PC-3 (cell line): ENCODE measurements around the gene PRIM2.
"Not testable (repeated sequence)": the region's sequence is repeated elsewhere in the genome, so short reads cannot be mapped to it uniquely, and the experiment has no call there.

ENCODE experiments used
- CTCF ChIP-seq: fragments of 300-600 bp; sonication (generic); conservative IDR thresholded peaks from 2 replicates; pipeline ENCODE4 v1.5.1; 2017; ENCODE audit warnings: antibody characterized with exemption, low read depth, mild to moderate bottlenecking, low read length
- EZH2 ChIP-seq: fragments of 300-600 bp; sonication (generic); IDR thresholded peaks from one replicate; pipeline ENCODE4 v1.6.1; 2017; ENCODE audit warnings: antibody characterized with exemption, mild to moderate bottlenecking, low read length; ENCODE audit not compliant: unreplicated experiment

GRCh38 chr6:57581586-57581985, 264.2 kb downstream of the PRIM2 start:
- TF ChIP-seq CTCF, EZH2: not testable (repeated sequence)
